ENCODE data around the gene PCTP. TPM values are rescaled to one million over a fixed set of nuclear protein-coding genes. Genes with fewer than 3 reads are reported as not detected.

Gene PCTP
- total RNA-seq, 1 experiment from 2014 or later = 7.9 TPM

GRCh38 chr17:55785181-55785580 lies 34.3 kb downstream of the PCTP start:
- DNase-seq (ENCODE audit: low read depth) = no peak

- DNase-seq (ENCODE audit: low read depth) = no peak
Measured at GRCh38 chr17:55793272-55793671, 42.4 kb downstream of the PCTP start.

GRCh38 chr17:55794725-55795482 lies 44.1 kb downstream of the PCTP start:
- no peak for DNase-seq (ENCODE audit: low read depth)

- DNase-seq (ENCODE audit: low read depth) = no peak
Measured at GRCh38 chr17:55806745-55807495, 56.1 kb downstream of the PCTP start.

- no peak for DNase-seq (ENCODE audit: low read depth)
Measured at GRCh38 chr17:55811536-55811935, 60.7 kb downstream of the PCTP start.

- DNase-seq (ENCODE audit: low read depth) = no peak
Measured at GRCh38 chr17:55812323-55812722, 61.5 kb downstream of the PCTP start.

- no peak for DNase-seq (ENCODE audit: low read depth)
Measured at GRCh38 chr17:55813944-55814343, 63.1 kb downstream of the PCTP start.

GRCh38 chr17:55814377-55814776 lies 63.5 kb downstream of the PCTP start:
- DNase-seq (ENCODE audit: low read depth) = peak; percentile 43

- no peak for DNase-seq (ENCODE audit: low read depth)
Measured at GRCh38 chr17:55816532-55817396, 65.9 kb downstream of the PCTP start.

- no peak for DNase-seq (ENCODE audit: low read depth)
Measured at GRCh38 chr17:55817397-55817709, 66.5 kb downstream of the PCTP start.

- DNase-seq (ENCODE audit: low read depth) = no peak
Measured at GRCh38 chr17:55818026-55818425, 67.2 kb downstream of the PCTP start.

- no peak for DNase-seq (ENCODE audit: low read depth)
Measured at GRCh38 chr17:55818451-55819375, 67.9 kb downstream of the PCTP start.

- DNase-seq (ENCODE audit: low read depth) = no peak
Measured at GRCh38 chr17:55820675-55821074, 69.8 kb downstream of the PCTP start.

- no peak for DNase-seq (ENCODE audit: low read depth)
Measured at GRCh38 chr17:55822028-55822427, 71.2 kb downstream of the PCTP start.

GRCh38 chr17:55825213-55825612 lies 74.4 kb downstream of the PCTP start:
- no peak for DNase-seq (ENCODE audit: low read depth)

Other genes starting within 250 kb of the PCTP start
- gene SMIM36, start 239.6 kb upstream of the PCTP start, total RNA-seq (2014; rRNA removed; shearing (Covaris generic)) = not detected in 2 replicates
- 0.40 and 0.82 TPM in 2 replicates for gene TMEM100, start 28.2 kb upstream of the PCTP start, total RNA-seq (2014; rRNA removed; shearing (Covaris generic))

Data from HT1080 (cell line).